ENCODE measurements around the gene FNDC3A. TPM values are rescaled to one million over a fixed set of nuclear protein-coding genes. Genes with fewer than 3 reads are reported as not detected.
"Not testable (repeated sequence)": the region's sequence is repeated elsewhere in the genome, so short reads cannot be mapped to it uniquely, and the experiment has no call there.

FNDC3A gene
- total RNA-seq, 1 donor from 2014 or later: 48.8 TPM

DNA sequence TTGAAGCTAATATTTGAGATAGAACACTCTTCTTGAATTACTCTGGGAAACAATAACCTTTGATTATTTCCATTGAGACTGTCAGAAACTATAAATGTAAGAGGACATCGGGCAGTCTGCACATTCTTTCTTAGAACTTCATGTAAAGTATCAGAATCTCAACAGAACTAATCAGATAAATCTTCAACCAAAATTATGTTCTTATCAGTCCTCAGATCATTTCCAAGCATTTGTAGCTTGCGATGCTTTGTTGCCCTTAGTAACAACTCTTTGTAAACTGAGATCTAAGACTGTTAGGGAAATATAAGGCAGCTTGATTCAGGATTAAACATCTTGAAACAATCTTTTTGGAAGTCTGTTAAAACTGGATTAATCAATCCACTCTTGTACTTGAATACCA lies 70.3 kb downstream of the FNDC3A start:
- no peak for DNase-seq

DNA sequence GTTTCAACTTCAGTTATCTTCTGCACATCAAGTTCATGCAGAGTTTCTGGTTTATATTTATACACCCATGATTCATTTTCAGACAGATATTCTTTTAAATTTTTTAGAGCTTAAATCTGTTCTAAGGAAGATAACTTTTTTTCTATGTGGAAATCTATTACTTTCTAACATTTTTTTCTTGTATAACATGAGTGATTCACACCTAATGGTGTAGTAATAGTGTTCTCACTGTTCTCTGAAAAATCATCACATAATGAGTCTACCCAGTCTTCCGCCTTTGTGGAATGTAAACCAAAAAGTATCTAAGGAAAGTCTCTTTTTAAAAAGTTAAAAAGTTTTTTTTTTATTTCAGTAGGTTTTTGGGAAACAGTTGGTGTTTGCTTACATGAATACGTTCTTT lies 70.8 kb downstream of the FNDC3A start:
- no peak for DNase-seq

DNA sequence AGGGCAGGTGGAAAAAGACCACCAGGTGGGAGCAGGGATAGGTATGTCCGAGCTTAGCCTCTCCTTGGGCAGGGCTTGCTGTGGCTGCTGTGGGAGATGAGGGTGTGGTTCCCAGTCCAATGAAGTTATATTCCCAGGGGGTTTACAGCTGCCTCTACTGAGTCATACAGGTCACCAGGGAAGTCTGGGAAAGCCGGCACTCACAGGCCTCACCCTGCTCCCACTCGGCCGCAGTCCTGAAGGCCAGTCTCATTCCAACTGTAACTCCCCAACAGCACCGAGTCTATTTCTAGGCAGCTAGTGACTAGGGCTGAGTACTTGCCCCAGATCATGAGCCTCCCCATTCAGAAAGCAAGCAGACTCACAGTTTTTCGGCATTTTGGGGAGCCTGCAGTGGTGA lies 77.1 kb downstream of the FNDC3A start:
- DNase-seq: no peak

DNA sequence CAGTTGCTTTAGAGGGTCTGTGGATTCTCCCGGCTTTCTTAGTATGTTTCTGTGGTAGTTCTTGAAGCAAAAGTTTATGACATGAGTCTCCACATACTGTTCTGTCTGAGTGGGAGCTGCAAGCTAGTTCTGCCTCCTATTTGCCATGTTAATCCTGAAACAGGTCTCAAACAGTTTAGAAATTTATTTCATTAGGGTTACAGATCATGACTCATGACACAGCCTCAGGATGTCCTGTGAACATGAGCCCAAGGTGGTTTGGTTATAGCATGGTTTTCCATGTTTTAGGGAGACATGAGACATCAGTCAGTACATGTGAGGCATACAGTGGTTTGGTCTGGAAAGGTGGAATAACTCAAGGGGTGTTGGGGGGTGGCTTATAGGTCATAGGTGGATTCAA lies 77.5 kb downstream of the FNDC3A start:
- no peak for DNase-seq

DNA sequence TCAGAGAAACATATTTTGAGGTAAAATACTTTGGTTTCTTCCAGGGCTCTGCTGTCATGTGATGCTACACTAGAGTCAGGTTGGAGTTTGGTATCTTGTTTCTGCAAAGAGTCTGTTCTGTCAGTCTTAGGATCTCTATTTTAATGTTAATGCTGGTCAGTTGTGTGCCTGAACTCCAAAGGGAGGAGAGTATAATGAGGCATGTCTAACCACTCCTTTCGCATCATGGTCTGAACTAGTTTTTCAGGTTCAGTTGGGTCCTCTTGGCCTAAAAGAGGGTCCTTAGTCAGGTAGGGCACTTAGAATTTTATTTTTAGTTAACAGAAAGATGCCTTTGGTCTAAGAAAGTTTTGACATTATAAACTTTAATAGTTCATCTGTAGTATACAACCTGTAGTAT lies 78.2 kb downstream of the FNDC3A start:
- DNase-seq: no peak

DNA sequence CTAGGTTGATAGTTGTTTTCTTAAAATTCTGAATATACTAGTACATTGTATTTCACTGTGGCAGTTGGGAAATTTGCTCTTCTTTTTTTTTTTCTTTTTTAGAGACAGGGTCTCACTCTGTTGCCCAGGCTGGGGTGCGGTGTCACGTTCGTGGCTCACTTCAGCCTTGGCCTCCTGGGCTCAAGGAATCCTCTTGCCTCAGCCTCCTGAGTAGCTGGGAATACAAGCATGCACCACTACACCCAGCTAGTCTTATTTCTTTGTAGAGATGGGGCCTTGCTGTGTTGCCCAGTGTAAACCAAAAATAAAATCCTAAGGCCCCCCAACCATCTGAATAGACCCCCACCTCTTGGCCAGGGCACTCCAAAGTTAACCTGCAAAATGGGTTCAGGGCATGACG lies 79.3 kb downstream of the FNDC3A start:
- DNase-seq: no peak

DNA sequence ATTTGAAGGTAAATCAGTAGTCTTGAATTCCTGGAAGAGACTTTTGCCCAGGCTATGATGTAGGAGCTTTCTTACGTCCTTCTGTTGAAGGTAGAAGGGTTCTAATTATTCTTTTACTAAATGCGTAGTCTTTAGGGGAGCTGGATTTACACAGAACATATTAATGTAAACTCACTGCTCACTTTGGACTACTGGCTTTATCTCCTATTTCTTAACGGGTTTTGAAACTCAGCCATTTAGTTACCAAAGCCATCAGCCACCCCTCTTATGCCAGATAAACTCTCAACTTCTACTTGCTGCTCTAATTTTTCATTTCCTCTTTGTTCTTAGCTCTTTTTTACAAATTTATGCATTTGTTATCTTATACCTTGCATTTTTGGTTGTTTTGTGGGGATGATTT lies 81.5 kb downstream of the FNDC3A start:
- no peak for DNase-seq

DNA sequence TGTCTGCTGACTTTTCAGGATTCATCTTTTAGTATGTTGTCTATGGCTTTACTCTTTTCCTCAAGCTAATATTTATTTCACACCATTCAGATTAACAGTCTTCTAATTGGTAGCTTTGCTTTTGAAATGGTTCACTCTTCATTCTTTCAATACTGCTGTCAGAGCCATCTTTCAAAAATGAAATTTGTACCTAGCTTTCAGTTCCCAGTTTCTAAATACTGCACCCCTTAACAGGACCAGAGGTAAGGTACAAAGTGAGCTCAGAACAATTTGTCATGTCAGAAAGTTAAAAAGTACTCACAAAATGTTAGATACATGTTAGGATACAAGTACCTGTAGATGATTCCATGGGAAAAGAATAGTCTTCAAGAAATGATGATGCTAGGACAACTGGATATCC lies 83.0 kb downstream of the FNDC3A start:
- DNase-seq: no peak

DNA sequence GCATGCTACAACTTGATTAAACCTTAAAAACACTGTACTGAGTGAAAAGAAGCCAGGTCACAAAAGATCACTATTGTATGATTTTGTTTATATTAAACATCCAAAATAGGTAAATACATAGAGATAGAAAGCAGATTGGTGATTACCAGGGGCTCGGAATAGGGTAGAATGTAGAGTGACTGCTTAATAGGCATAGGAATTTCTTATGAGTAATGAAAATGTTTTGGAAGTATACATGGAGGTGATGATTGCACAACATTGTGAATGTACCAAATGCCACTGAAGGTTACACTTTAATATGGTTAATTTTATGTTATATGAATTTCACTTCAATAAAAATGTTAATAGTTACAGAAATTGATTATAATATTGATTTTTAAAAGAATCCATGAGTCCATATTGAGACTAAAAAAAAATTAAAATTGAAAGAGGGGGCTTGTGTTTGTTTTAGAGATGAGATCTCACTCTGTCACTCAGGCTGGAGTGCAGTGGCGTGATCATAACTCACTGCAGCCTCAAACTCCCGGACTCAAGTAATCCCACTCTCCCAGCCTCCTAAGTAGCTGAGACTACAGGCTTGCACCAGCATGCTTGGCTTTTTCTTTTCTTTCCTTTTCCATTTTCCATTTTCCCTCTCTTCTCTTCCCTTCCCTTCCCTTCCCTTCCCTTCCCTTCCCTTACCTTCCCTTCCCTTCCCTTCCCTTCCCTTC lies 85.1 kb downstream of the FNDC3A start:
- no peak for DNase-seq

DNA sequence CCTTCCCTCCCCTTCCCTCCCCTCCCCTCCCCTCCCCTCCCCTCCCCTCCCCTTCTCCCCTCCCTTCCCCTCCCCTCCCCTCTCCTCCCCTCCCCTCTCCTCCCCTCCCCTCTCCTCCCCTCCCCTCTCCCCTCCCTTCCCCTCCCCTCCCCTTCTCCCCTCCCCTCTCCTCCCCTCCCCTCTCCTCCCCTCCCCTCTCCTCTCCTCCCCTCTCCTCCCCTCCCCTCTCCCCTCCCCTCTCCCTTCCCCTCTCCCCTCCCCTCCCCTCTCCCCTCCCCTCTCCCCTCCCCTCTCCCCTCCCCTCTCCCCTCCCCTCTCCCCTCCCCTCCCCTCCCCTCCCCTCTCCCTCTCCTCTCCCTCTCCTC lies 85.7 kb downstream of the FNDC3A start:
- not testable (repeated sequence) for DNase-seq

DNA sequence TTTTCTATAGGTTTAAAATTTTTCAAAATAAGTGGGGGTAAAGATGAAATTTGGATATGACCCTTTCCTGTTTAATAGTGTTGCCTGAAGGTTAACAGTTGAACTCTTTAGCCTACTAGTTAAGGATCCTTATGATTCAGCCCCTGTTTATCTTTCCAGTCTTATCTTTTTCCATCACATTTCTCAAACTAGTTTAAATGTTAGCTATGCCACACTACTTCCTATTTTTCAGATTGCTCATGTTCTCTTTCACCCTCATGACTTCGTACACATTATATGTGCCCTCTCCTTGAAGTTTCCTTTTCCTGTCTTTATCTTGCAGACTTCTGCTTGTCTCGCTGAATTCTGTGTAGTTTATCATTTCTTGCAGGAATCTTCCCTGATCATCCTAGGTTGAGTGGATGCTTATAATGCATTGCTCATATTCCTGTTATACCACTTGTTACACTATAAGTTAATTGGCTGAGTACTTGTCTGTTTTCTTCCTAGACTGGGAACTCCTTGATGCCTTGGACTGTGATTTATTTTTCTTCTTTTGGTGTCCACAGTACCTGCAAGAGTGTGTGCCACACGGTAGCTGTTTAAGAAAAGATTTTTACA lies 86.7 kb downstream of the FNDC3A start:
- peak; percentile 1 for DNase-seq

DNA sequence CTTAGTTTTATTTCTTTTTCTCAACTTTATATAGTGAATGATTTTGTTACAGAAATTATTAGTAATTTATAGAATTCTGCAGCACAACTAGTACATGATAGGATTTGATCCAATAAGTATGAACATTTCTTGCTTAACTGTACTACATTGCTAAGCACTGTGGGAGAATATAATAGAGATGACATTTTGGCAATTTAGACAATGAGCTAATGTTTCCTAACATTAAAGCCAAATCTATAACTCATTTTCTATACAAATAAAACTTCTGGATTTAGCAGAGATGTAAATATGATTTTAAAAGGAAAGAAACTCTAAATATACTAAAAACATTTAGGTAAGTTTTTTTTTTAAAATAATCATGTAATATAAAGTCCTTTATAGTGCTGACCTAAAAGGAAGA lies 87.3 kb downstream of the FNDC3A start:
- peak; percentile 70 for DNase-seq

DNA sequence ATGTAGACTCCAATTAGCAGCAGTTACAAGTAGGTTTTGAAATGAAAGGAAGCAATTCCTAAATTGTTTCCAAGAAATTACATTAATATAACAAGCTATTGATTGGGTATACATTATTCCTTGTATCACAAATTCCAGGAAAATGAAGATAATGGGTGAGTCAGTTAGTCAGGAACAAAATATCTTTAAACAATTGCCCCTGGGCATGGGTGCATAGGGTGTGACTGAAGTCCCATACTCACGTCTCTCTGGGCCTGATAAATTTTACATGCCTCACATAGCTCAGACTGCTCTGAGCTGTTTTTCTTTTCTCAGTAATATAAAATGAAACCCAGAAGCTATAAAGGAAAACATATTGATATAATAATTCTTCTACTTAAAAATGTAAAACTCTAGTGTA lies 87.8 kb downstream of the FNDC3A start:
- no peak for DNase-seq

DNA sequence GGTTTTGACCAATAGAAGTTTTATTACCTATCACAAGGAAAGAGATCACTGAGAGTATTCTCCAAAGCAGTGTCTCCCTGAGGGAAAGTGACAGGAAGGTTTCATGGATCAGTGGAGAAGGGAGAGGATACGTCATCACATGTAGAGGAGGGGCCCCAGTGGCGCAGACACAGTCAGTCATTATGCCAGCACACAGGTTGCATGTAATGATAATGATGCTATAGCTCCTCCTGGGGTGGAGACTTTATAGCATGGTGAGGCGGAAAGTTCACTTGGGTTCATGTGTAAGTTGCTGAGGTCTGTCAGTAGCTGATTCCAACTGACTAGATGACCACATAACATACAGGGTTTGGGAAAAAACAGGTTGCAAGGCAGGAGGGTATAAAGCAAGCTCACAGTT lies 88.8 kb downstream of the FNDC3A start:
- DNase-seq: no peak

DNA sequence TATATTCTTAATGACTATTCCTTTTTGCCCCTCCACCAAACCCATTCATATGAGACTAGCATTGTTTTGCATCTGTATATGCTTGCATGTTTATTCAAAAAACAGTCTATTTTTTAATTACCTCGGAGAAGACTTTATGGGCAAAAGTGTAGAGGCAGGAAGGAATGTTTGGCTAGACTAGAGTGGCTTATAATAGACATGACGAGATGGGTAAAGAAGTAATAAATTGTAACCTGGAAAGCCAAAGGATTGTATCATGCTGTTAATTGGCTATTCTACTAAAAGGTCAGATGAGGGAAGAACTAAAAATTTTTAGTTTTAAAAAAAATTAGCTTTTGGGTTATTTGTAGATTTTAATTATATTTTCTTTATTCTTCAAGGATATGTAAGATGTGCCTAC lies 91.1 kb downstream of the FNDC3A start:
- no peak for DNase-seq

DNA sequence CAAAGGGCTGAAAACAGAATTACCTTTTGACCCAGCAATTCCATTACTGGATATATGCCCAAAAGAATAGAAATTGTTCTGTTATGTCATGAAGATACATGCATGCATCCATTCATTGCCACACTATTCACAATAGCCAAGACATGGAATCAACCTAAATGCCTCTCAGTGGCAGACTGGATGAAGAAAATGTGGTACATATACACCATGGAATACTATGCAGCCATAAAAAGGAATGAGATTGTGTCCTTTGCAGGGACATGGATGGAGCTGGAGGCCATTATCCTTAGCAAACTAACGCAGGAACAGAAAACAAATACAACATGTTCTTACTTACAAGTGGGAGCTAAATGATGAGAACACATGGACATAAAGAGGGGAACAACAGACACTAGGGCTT lies 92.8 kb downstream of the FNDC3A start:
- DNase-seq: not testable (repeated sequence)

DNA sequence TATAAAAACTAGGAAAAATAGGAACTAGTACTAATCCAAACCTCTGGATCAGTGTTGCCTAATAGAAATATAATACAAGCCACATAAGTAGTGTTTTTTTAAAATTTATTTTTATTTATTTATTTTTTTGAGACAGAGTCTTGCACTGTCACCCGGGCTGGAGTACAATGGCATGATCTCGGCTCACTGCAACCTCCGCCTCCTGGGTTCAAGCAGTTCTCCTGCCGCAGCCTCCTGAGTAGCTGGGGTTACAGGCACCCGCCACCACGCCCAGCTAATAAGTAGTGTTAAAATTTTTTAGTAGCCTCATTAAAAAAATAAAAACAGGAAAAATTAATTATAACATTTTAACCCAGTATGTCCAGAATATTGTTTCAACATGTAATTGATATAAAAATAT lies 94.3 kb downstream of the FNDC3A start:
- DNase-seq: not testable (repeated sequence)

DNA sequence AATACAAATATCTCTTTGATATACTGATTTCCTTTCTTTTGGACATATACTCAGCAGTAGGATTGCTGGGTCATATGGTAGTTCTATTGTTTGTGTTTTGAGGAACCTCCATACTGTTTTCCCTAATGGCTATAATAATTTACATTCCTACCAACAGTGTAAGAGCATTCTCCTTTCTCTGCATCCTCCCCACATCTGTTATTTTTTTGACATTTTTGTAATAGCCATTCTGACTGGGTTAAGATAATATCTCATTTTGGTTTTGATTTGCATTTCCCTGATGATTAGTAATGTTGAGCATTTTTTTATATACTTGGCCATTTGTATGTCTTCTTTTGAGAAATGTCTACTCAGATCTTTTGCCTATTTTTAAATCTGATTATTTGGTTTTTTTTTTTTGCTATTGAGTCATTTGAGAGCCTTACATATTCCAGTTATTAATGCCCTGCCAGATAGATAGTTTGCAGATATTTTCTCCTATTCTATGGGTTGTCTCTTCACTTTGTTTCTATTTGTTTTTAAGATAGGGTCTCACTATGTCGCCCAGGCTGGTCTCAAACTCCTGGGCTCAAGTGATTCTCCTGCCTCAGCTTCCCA lies 95.7 kb downstream of the FNDC3A start:
- no peak for DNase-seq

DNA sequence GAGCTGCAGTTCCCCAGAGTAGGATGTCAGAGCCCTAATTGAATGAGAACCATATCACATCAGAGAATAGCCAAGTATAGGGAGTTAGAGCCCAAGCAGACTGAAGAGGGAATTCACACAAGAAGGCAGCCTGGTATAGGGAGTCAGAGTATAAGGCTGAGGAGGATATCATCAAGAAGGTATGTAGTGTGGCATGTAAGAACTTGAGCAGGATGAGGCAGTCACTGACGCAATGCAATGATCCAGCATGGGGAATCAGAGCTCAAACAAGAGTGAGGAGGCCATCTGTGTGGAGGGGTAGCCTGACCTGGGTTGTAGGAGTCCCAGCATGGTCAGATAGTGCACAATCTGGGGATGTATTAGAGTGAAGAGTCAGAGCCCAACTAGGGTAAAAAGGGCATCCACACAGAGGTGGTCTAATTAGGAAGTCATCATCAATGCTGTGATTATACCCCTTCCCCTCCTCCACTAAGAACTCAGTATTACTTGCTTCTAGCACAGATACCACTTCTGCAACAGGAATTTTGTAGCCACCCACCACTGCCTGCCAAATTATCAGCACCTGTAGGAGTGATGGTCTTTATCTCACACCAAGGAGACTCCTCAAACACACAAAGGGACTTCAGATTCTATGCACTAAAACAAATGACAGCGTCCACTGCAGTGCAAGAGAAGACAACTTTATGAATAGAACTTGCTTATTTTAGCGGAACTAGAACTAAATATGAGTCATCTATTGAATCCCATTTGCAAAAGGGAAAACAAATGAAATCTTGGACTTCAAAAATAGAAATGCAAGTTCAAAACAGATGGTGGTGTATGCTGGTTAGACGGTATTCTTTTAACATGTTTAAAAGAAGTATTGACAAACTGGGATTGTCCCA lies 107.2 kb downstream of the FNDC3A start:
- no peak for DNase-seq

DNA sequence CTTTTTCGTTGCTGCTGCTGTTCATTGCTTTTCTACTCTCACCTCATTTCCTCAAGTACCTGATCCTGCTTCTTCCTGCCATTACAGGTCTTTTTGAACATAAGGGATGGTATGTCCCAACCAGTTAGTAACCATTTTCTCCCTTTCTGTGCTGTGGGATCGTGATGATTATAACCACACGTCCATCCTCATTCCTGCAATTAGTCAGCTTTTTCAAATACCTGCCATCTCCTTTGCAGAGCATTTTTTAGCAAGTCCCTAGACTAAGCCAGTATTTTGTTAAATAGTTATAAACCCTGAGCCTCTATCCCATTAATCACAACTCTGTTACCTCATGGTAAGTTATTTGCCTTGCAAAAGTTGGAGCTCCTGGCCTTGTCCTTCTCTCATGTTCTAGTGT lies 109.2 kb downstream of the FNDC3A start:
- no peak for DNase-seq

DNA sequence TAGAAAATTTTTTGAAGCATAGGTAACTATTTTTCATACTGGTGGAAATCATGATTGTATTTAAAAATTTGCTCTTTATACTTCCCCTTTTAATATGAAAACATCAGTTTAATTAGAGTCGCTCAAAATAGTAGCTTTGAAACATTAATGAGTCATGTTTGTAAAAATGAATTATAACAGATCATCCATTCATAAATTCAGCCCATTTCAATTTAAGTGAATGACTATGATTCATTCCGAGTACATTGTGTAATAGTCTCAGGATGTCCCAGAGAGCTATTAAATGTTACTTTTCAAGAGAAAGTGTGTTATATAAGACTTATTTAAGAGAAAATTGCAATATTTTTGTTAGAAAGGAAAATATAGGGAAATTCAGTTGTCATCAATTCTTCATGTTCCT lies 111.0 kb downstream of the FNDC3A start:
- no peak for DNase-seq

DNA sequence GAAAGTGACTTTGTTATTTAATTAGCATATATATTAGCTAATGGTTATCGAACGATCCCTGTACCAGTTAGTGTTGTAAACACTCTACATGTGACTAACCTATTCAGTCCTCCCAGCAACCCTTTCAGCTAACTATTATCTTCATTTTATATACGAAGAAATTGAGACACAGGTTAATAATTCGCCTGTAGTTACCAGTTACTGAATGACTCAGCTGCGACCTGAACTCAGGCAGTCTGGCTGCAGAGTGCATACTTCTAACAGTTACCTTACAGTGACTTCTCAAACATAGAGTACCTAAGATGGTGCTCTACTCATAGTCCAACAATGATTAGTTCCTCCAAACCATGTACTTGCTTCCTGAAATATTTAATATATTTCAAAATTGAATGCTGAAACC lies 117.7 kb downstream of the FNDC3A start:
- DNase-seq: no peak

DNA sequence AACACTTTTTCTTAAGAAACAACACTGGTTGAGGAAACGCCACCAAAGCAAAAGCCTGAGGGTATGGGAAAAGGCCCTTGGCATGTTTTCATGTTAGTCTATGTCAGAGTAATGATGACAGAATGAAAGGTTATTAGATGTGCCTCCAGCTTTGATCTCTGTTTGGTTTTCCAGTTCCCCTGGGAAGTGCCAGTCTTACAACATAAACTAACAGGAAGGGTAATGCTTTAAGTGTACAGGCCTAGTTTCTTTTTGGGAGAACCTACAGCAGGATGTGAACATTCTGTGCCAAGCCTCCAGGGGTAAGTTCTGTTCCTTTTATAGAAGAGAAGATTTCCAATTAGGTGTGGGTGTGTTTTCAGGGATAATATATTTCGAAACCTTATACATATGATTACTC lies 121.7 kb downstream of the FNDC3A start:
- no peak for DNase-seq

All from skin of body (tissue), 2 donors.